Myometrial cell (primary cell): ENCODE measurements around the gene ERFE. TPM values are rescaled to one million over a fixed set of nuclear protein-coding genes. Genes with fewer than 3 reads are reported as not detected.

ENCODE experiments used
- total RNA-seq: library from RNA; depleted of rRNA; stranded (reverse); fragments of >200 nt; gene quantifications from 2 replicates; pipeline ENCODE4 v1.2.3, GENCODE V29; 2015

ERFE gene
- total RNA-seq: 0.58 and 0.71 TPM in 2 replicates

GRCh38 chr2:238158509-238159070 lies at the start of gene ERFE:
Gene ERFE (plus strand): TSS chr2:238158970. CDS start chr2:238159008, 38 bp downstream.

GRCh38 chr2:238138331-238139195 lies 20.2 kb upstream of the ERFE start, which contains the start of gene KLHL30:
Gene KLHL30 (plus strand): TSS chr2:238138668. CDS start chr2:238140755, 2,087 bp downstream.

GRCh38 chr2:238203094-238203972 lies 44.6 kb downstream of the ERFE start, which contains the start of gene ILKAP:
Gene ILKAP (minus strand): TSS chr2:238203695. CDS start chr2:238203553, 142 bp downstream.

Other genes starting within 250 kb of the ERFE start
- 93.4 and 155 TPM in 2 replicates for gene UBE2F, start 192.0 kb upstream of the ERFE start, total RNA-seq
- 10.4 and 17.0 TPM in 2 replicates for gene SCLY, start 98.0 kb upstream of the ERFE start, total RNA-seq
- gene ESPNL, start 58.6 kb upstream of the ERFE start, total RNA-seq: 13.5 and 25.3 TPM in 2 replicates
- gene KLHL30, start 20.3 kb upstream of the ERFE start, total RNA-seq: not detected in 2 replicates
- gene ILKAP, start 44.7 kb downstream of the ERFE start, total RNA-seq: 18.3 and 20.2 TPM in 2 replicates
- 2.7 and 5.8 TPM in 2 replicates for gene HES6, start 81.1 kb downstream of the ERFE start, total RNA-seq
- 2.7 and 4.0 TPM in 2 replicates for gene PER2, start 129.6 kb downstream of the ERFE start, total RNA-seq
- gene TRAF3IP1, start 161.5 kb downstream of the ERFE start, total RNA-seq: 6.2 and 13.5 TPM in 2 replicates